PC-9 (cell line): Measurements from ENCODE around the gene MRFAP1.

ENCODE experiments used
- EZH2 ChIP-seq: fragments of 200-600 bp; sonication (generic); IDR thresholded peaks from 2 replicates; pipeline ENCODE4 v1.8.0; 2017; ENCODE audit warnings: antibody characterized with exemption, low read depth
- TF ChIP-seq, protein P1 (sequence below): fragments of 200-600 bp; sonication (generic); conservative IDR thresholded peaks from 2 replicates; pipeline ENCODE4 v1.6.1; 2017; ENCODE audit warnings: mixed run types, antibody characterized with exemption, mild to moderate bottlenecking, moderate library complexity

DNA sequence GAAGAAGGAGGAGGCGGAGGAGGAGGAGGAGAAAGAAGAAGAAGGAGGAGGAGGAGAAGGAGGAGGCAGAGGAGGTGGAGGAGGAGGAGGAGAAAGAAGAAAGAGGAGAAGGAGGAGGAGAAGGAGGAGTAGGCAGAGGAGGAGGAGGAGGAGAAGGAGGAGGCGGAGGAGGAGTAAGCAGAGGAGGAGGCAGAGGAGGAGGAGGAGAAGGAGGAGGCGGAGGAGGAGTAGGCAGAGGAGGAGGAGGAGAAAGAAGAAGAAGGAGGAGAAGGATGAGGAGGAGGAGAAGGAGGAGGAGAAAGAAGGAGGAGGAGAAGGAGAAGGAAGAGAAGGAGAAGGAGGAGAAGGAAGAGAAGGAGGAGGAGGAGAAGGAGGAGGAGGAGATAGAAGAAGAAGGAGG is 19.9 kb downstream of the MRFAP1 start:
- TF ChIP-seq, protein P1, sequence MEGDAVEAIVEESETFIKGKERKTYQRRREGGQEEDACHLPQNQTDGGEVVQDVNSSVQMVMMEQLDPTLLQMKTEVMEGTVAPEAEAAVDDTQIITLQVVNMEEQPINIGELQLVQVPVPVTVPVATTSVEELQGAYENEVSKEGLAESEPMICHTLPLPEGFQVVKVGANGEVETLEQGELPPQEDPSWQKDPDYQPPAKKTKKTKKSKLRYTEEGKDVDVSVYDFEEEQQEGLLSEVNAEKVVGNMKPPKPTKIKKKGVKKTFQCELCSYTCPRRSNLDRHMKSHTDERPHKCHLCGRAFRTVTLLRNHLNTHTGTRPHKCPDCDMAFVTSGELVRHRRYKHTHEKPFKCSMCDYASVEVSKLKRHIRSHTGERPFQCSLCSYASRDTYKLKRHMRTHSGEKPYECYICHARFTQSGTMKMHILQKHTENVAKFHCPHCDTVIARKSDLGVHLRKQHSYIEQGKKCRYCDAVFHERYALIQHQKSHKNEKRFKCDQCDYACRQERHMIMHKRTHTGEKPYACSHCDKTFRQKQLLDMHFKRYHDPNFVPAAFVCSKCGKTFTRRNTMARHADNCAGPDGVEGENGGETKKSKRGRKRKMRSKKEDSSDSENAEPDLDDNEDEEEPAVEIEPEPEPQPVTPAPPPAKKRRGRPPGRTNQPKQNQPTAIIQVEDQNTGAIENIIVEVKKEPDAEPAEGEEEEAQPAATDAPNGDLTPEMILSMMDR: no peak
- TF ChIP-seq EZH2: no peak
